Left colon (tissue), 2 donors: ENCODE measurements around the gene PRXL2B. TPM values are rescaled to one million over a fixed set of nuclear protein-coding genes. Genes with fewer than 3 reads are reported as not detected.
"Not testable (repeated sequence)": the region's sequence is repeated elsewhere in the genome, so short reads cannot be mapped to it uniquely, and the experiment has no call there.

ENCODE experiments used
- ATAC-seq: fragments of 200-7000 bp; cut with Tn5 transposase; one replicate; pipeline ENCODE4 v1.9.1; 2020; ENCODE audit warnings: mild to moderate bottlenecking, moderate library complexity
- DNase-seq, 2 donors: peaks; one replicate each; pipeline ENCODE4 v3.0.0-alpha.2; 2020
- intact Hi-C, 2 donors: fragments of 100-400 bp; cut with DNase I in 1 of 2; cut with micrococcal nuclease in 1 of 2; formaldehyde crosslinking; loops; one replicate each; pipeline versions ENCODE4 v1.11.2 to v1.14.0; 2022; cut with DNase I, micrococcal nuclease
- total RNA-seq, 2 donors: library from RNA; stranded (reverse); fragmentation: NEBNext Ultra II Directional; extraction: Animal tissue kit (Norgen Biotek cat#: 25700); gene quantifications; one replicate each; pipeline ENCODE4 v1.2.1, GENCODE V29; 2021
- donor health status: DM: no; HTN: no; CAD: no.
- donor health status: DM: yes; HTN: yes; CAD: no.

PRXL2B gene
- total RNA-seq, 2 donors from 2014 or later, result 73.9 to 86.3 TPM

DNA sequence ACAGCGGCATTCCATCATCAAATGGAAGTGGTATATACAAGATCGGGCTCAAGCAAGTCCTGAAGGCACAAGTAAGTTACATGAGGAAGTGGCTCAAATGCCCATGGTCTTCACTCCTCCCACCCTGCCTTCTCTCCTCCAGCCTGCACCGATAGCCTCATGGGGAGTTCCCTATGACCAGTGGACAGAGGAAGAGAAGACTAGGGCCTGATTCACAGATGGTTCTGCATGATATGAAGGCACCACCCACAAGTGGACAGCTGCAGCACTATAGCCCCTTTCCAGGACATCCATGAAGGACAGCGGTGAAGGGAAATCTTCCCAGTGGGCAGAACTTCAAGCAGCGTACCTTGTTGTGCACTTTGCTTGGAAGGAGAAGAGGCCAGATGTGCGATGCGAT lies 39.2 kb downstream of the PRXL2B start:
- intact Hi-C loops, DNase-seq, ATAC-seq: not testable (repeated sequence)

DNA sequence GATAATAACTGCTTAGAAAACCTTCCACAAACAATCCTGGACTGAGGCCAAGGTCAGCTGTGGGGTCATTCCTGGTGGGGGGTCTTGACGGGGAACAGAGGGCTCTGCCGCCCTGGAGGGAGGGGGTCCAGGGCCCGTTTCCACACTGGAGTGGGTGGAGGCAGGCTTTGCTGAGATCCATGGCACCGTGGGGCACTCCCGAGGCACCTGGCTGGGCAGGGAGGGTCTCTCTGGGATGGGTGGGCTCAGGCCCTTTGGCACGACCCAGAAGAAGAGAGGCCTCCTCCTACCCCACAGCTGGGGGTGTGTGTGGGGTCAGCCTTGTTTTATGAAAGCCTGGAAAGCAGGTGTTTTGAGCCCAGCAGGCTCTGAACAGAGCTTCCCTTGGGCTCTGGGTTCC lies 41.2 kb downstream of the PRXL2B start:
- intact Hi-C loops, result no loop called here
- DNase-seq (no peak), ATAC-seq (no peak)

DNA sequence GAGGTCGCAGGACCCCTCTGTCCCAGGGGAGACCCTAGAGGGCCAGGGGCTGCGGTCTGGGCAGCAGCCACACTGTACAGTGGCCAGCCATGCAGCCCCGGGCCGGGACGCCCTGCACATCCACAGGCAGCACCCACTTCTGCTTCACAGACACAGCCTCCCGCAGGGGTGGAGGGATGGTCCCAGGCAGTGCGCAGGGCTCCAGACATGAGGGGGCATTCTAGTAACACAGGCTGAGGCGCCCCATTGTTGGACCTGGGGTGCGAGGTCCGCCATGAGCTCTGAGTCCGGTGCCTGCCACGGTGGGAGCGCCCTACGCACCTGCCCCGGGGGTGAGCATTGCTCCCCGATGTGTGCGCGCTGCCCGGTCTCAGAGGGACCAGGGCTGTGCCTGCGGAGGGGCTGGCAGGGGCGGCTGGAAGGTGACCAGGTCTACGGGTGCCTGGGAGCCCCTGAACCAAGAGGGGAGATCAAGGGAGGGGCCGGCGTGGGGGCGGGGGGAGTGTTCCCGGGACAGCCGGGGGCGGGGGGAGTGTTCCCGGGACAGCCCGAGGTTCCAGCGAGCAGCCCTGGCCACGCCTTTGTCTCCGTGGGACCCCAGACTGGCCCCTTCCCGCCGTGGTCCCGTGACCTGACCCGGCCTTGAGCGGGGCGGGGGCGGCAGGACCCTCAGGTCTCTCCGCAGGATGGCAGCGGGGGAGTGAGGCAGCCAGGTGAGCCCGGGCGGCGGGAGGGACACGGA lies 41.8 kb downstream of the PRXL2B start:
- no peak for ATAC-seq

DNA sequence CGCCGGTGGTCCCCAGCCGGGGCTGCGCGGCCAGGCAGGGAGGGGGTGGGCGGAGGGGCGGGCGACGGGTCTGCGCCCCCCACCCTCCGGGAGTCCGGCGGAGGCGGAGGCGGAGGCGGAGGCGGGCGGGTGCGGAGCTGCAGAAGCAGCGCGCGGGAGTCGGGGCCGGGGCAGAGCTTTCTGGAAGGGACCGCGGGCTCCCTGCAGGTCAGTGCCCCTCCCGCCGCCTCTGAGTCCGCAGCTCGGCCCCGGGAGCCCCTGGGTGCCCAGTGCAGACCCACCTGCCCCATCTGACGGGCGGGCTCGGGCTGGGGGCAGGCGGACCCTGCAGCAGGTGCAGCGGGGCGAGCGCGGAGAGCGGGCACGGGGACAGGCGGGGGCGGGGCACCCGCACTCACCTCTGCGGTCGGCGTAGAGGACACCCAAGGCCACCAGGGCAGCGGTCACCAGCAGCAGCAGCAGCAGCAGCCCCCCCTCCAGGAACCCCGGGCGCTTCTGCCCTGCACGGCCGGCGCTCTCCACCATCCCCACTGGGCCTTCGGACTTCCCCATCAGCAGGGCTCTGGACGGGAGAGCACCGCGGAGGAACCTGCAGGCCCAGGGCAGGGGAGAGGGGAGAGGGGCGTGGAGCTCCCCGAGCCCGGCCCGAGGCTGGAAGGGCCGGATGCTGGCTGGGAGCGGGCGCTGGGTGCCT lies 42.5 kb downstream of the PRXL2B start:
- intact Hi-C loops, result no loop called here
- DNase-seq, result no peak
- no peak for ATAC-seq

More for the DNA sequence above, 41.8 kb downstream of the PRXL2B start:
- no peak for DNase-seq
- intact Hi-C loops, result no loop called here

DNA sequence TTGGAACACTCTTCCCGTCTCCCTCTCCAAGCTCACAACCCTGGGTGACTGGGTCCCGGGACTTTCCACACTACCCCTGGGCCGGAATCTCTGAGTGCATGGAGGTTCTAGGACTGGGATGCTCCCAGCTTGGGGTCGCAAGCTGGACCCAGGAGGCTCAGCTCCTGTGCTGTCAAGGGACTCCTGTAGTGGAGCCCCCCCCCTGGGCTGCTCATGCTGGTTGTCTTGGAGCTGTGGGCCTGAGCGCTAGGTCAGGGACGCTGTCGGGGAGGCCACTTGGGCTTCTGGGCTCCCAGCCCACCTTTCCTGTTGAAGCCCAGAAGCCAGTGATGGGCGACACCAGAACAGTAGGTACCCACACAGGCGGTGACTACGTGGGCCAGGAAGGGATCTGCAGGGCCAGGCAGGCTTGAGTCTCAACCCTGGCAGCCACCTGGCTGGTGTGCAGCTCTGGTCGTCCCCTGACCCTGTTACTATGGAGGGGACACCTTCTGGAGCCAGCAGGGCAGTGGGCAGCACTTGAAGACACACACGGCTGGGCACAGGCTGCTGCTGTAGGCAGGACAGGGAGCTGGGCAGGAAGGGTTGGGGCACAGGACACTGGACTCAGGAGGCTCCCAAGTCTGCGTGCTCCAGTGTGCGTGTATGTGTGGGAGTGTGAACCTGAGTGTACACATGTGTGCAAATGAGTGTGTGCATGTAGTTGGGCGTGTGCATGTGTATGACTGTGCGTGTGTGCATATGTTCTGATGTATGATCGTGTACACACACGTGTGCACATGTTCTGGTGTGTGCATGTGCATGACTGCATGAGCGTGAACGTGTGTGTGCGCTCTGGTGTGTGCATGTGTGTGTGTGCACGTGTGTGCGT lies 43.3 kb downstream of the PRXL2B start:
- DNase-seq (no peak), ATAC-seq (no peak)
- intact Hi-C loops, result no loop called here

DNA sequence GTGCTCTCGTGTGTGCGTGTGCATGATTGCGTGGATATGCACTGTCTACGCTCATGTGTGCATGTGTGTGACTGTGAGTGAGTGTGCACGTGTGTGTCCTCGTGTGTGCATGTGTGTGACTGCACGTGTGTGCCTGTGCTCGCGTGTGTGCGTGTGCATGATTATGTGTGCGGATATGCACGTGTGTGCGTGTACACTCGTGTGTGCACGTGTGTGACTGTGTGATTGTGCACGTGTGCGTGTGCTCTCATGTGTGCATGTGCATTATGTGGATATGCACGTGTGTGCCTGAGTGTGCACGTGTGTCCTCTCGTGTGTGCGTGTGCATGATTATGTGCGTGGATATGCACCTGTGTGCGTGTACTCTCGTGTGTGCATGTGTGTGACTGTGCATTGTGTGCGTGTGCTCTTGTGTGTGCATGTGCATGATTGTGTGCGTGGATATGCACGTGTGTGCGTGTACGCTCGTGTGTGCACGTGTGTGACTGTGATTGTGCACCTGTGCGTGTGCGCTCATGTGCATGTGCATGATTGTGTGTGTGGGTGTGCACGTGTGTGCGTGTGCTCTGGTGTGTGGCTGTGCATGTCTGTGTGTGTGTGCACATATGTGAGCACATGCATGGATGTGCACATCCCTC lies 44.0 kb downstream of the PRXL2B start:
- ATAC-seq (no peak), DNase-seq (no peak)
- intact Hi-C loops, result no loop called here

DNA sequence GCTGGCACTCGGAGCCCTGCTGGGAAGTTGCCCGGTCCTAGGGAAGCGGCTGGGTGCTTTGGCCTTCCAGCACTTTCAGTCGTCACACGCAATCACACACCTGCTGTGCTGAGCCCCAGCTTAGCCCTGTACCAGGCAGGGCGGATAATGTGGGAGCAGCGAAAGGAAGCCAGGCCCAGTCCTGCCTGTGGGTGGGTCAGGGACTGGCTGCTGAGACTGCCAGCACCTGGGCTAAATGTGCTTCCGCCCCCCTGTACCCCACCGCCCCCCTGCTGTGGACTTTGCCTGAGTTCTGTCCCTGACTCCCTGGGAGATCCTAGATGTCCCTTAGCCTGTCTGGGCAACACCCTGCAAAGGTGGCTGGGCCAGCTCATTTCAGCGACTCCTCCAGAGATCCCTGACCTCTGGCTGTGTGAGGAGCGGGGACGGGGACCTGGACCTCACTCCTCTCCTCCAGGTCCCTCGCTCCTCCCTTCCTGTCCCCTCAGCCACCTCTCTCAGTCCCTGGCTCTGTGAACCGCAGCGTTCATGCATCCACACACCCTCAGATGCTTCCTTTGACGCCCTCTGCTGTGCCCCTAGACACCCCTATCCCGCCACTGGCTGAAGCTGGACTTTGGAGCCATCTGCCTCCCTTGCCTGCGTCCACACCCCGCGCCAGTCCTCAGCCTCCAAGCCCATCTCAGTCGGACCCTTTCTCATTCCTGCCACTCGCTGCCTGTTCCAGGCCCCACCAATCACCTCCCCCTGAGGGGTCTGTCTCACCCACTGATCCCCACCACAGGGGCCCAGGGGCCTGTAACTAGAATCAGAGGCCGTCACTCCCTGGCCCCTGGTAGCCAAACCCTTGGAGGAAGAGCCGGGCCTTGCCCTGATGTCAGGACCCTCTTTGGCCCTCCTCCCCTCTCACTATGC lies 44.8 kb downstream of the PRXL2B start:
- DNase-seq (peak; percentile 71 to 76), ATAC-seq (peak; percentile 91)
- intact Hi-C loops, result no loop called here

DNA sequence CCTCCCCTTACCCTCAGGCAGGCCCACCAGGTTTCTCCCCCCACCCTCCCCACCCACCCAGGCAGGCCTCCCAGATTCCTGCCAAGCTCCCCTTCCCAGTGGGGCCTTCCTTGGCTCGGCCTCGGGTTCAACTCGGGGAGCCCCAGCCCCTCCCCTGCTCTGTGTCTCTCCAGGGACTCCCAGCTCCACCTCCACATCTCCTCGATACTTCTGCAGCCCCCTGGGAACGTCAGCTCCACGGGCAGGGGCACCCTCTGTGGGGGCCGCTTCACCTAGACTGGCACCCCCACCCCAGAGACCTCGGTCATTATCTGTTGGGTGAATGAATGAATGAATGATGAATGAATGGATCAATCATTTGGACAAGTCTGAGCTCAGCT lies 45.5 kb downstream of the PRXL2B start:
- ATAC-seq, result no peak
- intact Hi-C loops, result no loop called here
- DNase-seq, result no peak

DNA sequence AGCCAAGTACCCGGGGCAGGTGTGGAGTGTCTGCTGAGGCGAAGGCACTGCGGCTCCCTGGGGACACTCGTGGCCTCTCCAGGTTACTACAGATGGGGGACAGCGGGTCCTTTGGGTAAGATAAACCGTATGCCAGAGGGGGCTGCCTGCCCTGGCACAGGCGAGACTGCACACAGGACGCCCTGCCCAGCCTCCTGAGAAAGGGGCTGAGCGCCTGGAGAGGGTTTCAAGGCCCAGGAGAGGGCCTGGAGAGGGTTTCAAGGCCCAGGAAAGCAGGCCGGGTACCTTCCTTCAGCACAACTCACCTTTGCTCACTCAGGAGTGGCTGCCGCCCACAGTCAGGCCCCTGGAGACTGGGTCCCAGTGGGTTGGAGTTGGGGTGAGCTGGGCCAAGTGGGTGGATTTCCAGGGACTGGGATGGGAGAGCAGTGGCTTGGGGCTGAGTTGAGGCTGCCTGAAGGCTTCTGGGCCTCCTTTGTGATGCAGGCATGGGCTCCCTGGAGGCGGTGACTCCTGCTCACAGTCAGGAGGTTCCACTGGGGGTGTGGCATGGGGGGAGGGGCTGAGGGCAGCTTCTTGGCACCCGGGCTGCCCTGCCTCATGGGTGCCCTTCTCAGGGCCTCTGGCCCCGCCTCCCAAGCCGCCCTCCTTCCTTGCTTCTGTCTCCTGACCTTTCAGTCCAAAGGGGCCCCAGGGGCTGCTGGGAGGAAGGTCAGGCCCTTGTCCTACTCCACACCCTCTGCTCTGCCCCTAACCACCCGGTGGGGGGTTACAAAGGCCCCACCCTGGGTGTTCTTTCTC lies 46.2 kb downstream of the PRXL2B start, which contains the start of gene MMEL1:
MMEL1 (minus strand) TSS at position 456 of the 801 bp plus-strand sequence. CDS start 3,532 bp downstream, outside the sequence.
- DNase-seq, result peak; percentile 67 to 68
- peak; percentile 54 for ATAC-seq
- intact Hi-C loops, result no loop called here

DNA sequence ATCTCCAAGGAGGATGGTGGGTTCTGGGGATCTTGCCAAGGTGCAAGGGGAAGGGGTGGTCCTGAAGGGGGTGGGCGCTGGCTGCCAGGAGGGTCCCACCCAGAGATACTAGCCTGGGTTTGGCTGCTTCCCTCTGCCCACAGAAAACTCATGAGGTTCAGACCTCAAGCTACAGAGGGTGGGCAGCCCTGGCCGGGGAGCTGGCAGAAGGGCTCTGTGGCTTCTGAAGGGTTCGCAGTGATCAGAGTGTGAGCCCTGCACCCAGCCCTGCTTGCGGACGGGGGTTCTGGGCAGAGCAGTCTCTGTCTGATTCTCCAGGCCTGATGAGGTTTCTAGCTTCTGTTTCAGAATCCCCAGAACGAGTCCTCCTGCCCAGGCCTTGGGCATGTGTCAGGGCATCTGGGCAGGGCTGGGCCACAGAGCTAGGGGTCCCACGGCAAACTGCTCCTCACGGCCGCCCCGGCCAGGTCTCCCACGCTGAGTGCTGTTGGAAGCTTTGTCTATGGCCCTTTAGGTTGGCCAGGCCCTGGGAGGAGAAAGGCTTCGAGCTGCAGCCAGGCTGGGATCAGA lies 46.9 kb downstream of the PRXL2B start:
- DNase-seq (no peak), ATAC-seq (no peak)
- intact Hi-C loops, result no loop called here

DNA sequence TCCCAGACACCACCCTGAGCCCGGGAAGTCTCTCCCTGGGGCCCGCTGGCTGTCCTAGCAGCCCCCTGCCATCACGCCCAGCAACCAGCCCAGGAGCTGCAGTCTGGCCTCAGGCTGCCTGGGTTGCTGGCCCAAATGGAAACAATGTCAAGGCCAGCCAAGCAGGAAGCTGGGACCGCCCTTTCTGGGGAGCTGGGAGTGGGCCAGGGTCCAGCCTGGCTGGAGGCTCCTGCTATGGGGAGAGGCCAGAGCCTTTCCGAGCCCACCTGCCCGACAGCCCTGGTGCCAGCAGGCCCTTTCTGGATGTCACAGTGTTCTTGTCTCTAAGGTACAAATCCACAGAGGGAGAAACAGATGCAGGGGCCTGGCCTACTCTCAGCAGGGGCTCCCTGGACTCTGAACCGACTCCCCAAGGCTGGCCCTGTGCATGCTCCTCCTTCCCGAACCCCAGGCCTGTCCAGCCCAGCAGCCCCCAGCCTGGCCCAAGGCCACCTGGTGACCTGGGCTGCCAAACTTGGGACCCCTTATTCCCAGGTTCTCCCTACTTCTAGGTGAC lies 47.4 kb downstream of the PRXL2B start:
- intact Hi-C loops, result no loop called here
- DNase-seq (no peak), ATAC-seq (no peak)

DNA sequence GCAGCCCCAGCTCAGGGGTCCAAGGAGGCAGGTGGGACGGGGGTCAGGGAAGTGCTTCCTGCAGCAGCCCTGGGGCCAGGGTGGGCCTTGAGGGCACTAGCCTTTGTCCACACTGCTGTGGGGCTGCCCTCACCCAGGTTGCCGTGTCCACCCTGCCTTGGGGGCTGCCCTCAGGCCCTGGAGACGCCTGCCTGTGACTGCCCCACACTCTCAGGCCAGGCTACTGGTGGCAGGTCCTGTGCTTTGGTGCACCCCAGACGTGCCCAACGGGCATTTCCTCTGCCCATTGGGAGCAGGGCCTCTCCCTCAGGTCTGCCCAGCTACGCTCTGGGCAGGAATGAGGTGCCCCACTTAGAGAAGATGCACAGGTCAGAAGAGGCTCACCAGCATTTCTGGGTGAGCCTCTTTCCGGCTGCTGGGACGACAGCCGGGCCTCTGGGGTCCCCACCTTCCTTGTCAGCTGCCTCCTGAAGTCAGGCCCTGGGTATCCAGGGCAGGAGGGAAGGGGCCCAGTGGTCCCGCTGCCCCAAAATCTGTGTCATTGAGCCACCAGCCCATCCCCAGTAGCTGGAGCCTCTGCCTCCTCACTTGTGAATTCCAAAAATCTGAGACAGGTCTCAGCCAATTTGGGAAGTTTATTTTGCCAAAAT lies 48.9 kb downstream of the PRXL2B start:
- intact Hi-C loops, result no loop called here
- DNase-seq (no peak), ATAC-seq (no peak)

DNA sequence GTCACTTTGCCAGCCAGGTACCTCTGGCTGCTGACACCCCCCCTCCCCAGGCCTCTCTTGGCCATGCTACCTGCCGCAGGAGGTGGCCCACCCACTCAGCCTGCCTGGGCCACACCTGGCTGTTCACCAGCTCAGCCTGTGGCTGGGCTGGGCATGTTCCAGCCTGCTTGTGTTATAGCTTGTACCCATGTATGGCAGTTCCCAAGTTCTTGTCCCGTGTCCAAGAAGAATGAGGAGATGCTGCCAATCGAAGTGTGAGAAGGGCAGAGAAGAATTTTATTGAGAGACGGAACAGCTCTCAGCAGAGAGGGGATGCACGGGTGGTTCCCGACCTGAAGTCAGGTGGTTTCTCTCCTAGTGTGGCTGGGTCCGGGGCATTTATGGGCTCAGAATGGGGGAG lies 50.2 kb downstream of the PRXL2B start:
- DNase-seq, result no peak
- intact Hi-C loops, result no loop called here
- no peak for ATAC-seq

DNA sequence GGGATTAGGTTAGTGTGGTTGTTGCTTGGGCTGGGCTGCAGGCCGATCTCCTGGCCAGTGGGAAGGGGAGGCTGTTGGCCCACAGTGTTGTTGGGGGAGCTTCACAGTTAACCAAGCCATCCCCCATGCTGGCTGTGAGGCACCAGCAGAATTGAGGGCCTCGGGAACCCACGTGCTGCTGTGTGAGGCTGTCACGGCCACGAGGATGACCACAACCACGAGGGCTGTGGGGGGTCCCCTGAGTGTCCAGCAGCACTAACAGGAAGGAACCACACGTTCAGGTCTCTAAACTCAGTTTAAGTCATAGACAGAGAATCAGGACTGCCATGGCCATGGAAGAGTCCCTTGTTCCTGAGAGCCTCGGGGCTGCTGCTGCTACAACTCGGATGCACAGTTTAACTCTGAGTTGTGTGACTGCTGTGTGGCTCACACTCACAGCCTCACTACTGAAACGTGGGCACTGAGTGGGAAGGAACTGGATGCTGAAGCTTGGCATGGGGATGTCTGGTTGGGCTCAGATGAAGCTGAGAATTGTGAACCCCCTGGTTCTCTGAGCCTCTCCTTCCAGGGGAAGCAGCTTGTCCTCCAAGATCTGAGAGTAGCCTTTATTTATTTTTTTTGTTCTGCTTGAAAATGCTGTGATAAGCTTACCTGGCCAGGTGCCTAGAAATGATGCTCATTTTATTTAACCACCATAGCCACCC lies 51.0 kb downstream of the PRXL2B start:
- ATAC-seq, result no peak
- DNase-seq, result no peak
- intact Hi-C loops, result no loop called here

DNA sequence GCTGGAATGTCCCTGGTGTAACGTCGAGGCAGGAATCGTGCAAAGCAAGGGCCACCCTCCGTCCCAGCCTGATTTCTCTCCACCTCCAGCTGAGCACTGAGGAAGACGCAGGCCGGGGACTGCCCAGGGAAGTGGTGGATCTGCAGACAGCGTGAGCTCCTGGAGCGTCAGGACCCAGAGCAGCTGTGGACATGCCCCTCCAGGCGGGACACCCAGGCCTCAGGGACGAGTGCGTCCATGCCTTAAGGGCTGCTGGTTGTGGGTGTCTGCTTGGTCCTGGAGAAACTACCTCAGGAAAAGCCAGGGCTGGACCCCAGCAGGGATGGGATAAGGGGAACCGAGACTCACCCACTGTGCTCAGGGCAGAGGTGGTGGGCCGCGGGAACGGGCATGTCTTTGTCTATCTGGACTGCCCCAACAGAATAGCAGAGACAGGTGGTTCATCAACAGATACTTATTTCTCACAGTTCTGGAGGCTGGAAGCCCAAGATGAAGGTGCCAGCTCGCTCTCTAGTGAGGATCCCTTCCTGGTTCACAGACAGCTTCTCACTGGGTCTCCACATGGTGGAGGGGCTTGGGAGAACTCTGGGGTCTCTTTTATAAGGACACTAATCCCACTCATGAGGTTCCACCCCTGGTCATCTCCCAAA lies 52.0 kb downstream of the PRXL2B start:
- DNase-seq, result no peak
- intact Hi-C loops, result no loop called here
- no peak for ATAC-seq
